Measurements from ENCODE around the gene ACOT12. TPM values are rescaled to one million over a fixed set of nuclear protein-coding genes. Genes with fewer than 3 reads are reported as not detected.

The ACOT12 gene
- total RNA-seq, 1 experiment from 2014 or later = not detected

DNA sequence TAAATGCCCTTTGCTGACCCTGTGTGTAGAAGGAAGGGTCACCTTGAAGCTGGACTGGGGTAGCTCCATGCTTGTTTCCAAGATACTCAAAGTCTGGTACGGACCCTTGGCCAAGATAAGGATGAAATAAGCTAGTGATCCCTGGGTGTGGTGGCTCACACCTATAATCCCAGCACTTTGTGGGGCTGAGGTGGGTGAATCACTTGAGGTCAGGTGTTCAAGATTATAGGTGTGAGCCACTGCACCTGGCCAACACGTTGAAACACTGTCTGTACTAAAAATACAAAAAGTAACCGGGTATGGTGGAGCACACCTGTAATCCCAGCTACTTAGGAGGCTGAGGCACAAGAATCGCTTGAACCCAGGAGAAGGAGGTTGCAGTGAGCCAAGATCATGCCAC, 33.3 kb downstream of the ACOT12 start:
- Histone ChIP-seq H3K79me2 (ENCODE audit: insufficient read depth, low read length) (no peaks in the 10 kb centered on the region), H3K4me2 (ENCODE audit: insufficient read depth, insufficient read length, low read length) (no peak overlapping the region), H3K27ac (ENCODE audit: insufficient read length, low read depth, low read length) (no peak overlapping the region), H2BK20ac (ENCODE audit: low read depth, low read length, poor library complexity, severe bottlenecking) (no peak overlapping the region), H3K23me2 (ENCODE audit: insufficient read length, low read depth, low read length, poor library complexity, severe bottlenecking) (no peaks in the 10 kb centered on the region), H4K5ac (ENCODE audit: insufficient read length, low read depth, low read length) (no peak overlapping the region), H3K18ac (ENCODE audit: insufficient read length, low read depth, low read length) (no peak overlapping the region), H3K79me1 (ENCODE audit: insufficient read depth, low read depth, low read length, poor library complexity, severe bottlenecking) (no peaks in the 10 kb centered on the region), H2AK5ac (ENCODE audit: insufficient read length, low read length) (no peak overlapping the region), H4K91ac (ENCODE audit: insufficient read length, low read depth, low read length) (no peak overlapping the region), H4K20me1 (ENCODE audit: control insufficient read depth, insufficient read depth, insufficient read length) (no peaks in the 10 kb centered on the region), H2AFZ (ENCODE audit: low read length) (no peak overlapping the region), H2BK5ac (ENCODE audit: insufficient read length, low read length) (no peak overlapping the region), H3K14ac (ENCODE audit: insufficient read depth, low read length) (no peak overlapping the region), H2BK15ac (ENCODE audit: low read depth, low read length) (no peak overlapping the region), H2BK120ac (ENCODE audit: low read depth, low read length, poor library complexity, severe bottlenecking) (no peak overlapping the region), H3K56ac (ENCODE audit: insufficient read length, low read depth, low read length) (no peak overlapping the region), H4K8ac (replicated peaks; ENCODE audit: insufficient read length, low read depth, low read length) (no peak overlapping the region), H3K9ac (ENCODE audit: extremely low read depth, insufficient read length, low read length) (no peak overlapping the region), H3K9me3 (ENCODE audit: control insufficient read depth, low read depth, low read length) (no peaks in the 10 kb centered on the region), H3T11ph (ENCODE audit: low read length) (no peak overlapping the region), H3K23ac (ENCODE audit: insufficient read length, low read depth, low read length) (no peak overlapping the region), H2BK12ac (ENCODE audit: insufficient read length, low read depth, low read length) (no peak overlapping the region), H3K4ac (ENCODE audit: low read depth, low read length) (no peak overlapping the region), H3K27me3 (ENCODE audit: insufficient read depth, low read length) (no peaks in the 10 kb centered on the region), H3K4me1 (ENCODE audit: insufficient read depth, low read length) (no peaks in the 10 kb centered on the region)
- Mint-ChIP-seq H3K27me3 (ENCODE audit: low read depth) (no peaks in the 10 kb centered on the region; the same call in 1 of the 2 replicates), H3K4me3 (no peak overlapping the region), H3K9me3 (no peaks in the 10 kb centered on the region), H3K4me1 (peaks cover 8 to 11% of the 10 kb centered on the region in 2 experiments), H3K27ac (no peak overlapping the region), H3K36me3 (ENCODE audit: insufficient read depth in 1 of 3, low read depth in 3 of 3) (no peaks in the 10 kb centered on the region)
- no peak for DNase-seq
- TF ChIP-seq, protein P1, sequence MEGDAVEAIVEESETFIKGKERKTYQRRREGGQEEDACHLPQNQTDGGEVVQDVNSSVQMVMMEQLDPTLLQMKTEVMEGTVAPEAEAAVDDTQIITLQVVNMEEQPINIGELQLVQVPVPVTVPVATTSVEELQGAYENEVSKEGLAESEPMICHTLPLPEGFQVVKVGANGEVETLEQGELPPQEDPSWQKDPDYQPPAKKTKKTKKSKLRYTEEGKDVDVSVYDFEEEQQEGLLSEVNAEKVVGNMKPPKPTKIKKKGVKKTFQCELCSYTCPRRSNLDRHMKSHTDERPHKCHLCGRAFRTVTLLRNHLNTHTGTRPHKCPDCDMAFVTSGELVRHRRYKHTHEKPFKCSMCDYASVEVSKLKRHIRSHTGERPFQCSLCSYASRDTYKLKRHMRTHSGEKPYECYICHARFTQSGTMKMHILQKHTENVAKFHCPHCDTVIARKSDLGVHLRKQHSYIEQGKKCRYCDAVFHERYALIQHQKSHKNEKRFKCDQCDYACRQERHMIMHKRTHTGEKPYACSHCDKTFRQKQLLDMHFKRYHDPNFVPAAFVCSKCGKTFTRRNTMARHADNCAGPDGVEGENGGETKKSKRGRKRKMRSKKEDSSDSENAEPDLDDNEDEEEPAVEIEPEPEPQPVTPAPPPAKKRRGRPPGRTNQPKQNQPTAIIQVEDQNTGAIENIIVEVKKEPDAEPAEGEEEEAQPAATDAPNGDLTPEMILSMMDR (conservative IDR thresholded peaks at IDR 0.05) = no peak
- no CpG with 5 or more reads among the region's 4 CpGs for WGBS (ENCODE audit: extremely low coverage, insufficient read length, low lambda C conversion rate)

All from H9 (cell line).